Measurements from ENCODE around the gene SLC2A9.

Gene SLC2A9

DNA sequence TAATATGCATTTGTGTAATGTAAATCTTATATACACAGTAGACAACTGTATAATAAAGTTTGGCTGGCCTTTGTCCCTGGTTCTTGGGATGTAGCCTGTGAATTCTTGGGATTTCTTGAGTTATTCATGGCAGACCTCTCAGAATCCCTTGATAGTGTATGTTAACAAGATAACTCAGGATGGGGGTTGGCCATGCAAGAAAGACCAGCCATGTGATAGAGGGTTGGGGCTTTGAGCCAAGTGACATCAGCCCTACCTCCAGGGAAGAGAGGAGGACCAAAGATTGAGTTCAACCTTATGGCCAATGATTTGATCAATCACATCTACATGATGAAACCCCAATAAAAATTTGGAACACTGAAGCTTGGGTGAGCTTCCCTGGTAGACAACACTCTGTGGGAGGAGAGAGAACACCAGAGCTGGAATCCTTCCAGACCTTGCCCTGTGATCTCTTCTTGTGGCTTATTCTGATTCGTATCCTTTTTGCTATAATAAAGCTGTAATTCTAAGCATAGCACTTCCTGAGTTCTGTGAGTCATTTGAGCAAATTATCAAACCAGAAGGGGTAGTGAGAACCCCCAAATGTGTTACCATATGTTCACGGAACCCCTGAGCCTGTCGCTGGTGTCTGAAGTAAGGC is 11.3 kb downstream of the SLC2A9 start:
- Histone ChIP-seq H3K4me1 (ENCODE audit: control insufficient read depth in 2 of 2, insufficient read depth in 2 of 2, low read length in 2 of 2) (peaks cover 24 to 28% of the 10 kb centered on the region in 2 donors), H3K9me3 (ENCODE audit: control insufficient read depth in 2 of 2, low read length in 2 of 2) (no peaks in the 10 kb centered on the region), H3K9ac (ENCODE audit: low read depth in 1 of 2, low read length in 2 of 2) (no peak overlapping the region), H3K27me3 (ENCODE audit: control insufficient read depth in 2 of 2, insufficient read depth in 2 of 2, low read length in 2 of 2) (no peaks in the 10 kb centered on the region), H3K27ac (ENCODE audit: low read depth in 2 of 2, low read length in 2 of 2) (no peak overlapping the region), H3K36me3 (ENCODE audit: control insufficient read depth in 2 of 2, insufficient read depth in 2 of 2, low read length in 2 of 2) (no peaks in the 10 kb centered on the region), H3K4me3 (ENCODE audit: low read length in 2 of 2) (no peak overlapping the region)

GRCh38 chr4:10008609-10009005 is 12.7 kb downstream of the SLC2A9 start:
- no peaks in the 10 kb centered on the region for H3K27me3 ChIP-seq (ENCODE audit: control insufficient read depth in 2 of 2, insufficient read depth in 2 of 2, low read length in 2 of 2)
- peaks cover 24 to 28% of the 10 kb centered on the region in 2 donors for H3K4me1 ChIP-seq (ENCODE audit: control insufficient read depth in 2 of 2, insufficient read depth in 2 of 2, low read length in 2 of 2)
- no peak overlapping the region for H3K9ac ChIP-seq (ENCODE audit: low read depth in 1 of 2, low read length in 2 of 2)
- H3K36me3 ChIP-seq (ENCODE audit: control insufficient read depth in 2 of 2, insufficient read depth in 2 of 2, low read length in 2 of 2), result no peaks in the 10 kb centered on the region
- H3K4me3 ChIP-seq (ENCODE audit: low read length in 2 of 2), result no peak overlapping the region
- H3K9me3 ChIP-seq (ENCODE audit: control insufficient read depth in 2 of 2, low read length in 2 of 2), result no peaks in the 10 kb centered on the region
- peak overlapping the region; percentile 26 to 32 for H3K27ac ChIP-seq (ENCODE audit: low read depth in 2 of 2, low read length in 2 of 2)

DNA sequence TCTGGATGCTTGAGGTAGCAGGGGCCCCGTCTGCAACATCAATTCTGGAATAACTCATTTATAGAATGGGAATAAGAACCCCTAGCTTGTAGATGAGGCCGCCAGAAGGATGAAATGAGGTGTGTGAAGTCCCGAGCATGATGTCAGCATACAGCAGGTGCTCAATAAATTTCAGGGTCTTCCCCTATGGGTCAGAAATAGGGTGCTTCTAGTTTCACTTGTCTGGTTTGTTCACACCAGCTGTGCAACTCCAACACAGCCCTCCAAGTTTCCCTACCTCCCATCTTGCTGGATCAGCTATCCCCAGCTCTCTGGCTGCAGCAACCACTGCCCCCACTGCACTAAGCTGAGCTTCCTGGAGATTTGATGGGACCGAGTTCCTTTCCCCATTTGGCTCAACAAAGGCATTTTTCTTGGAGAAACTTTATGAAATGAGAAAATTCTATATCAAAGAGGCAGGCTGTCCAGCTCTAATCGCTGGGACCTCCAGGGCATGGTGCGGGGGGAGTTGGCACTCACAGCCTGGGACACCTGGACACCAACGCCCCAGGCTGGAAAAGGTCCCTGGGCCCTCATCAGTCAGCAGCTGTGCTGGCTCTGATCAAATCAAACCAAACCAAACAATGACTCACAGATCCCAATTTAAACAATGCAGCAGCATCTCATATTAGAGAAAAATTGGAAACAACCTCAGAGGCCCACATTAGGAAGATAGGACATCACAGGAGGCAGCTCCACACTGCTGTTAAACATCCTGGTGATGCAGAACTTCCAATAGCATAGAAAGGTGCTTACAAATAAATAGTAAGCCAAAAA is 13.3 kb downstream of the SLC2A9 start:
- Histone ChIP-seq H3K4me1 (ENCODE audit: control insufficient read depth in 2 of 2, insufficient read depth in 2 of 2, low read length in 2 of 2) (peaks cover 24 to 28% of the 10 kb centered on the region in 2 donors), H3K9me3 (ENCODE audit: control insufficient read depth in 2 of 2, low read length in 2 of 2) (no peaks in the 10 kb centered on the region)

DNA sequence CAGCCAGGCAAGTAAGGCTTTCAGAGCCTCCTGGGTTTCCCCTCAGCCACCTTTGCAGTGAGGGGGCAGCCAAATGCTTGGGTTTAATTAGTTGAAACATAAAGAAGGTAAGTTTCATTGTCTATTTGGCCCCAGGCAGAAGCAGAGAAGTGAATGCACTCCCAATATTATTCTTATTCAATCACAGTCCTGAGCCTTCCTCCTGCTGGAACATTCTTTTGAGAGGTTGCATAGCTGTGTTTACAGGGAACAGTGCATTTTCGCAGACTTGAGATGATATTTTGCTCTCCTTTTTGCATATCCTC is 13.9 kb downstream of the SLC2A9 start:
- H3K27ac ChIP-seq (ENCODE audit: low read depth in 2 of 2, low read length in 2 of 2), result peak overlapping the region; percentile 97
- no peaks in the 10 kb centered on the region for H3K36me3 ChIP-seq (ENCODE audit: control insufficient read depth in 2 of 2, insufficient read depth in 2 of 2, low read length in 2 of 2)
- no peaks in the 10 kb centered on the region for H3K9me3 ChIP-seq (ENCODE audit: control insufficient read depth in 2 of 2, low read length in 2 of 2)
- H3K9ac ChIP-seq (ENCODE audit: low read depth in 1 of 2, low read length in 2 of 2), result peak overlapping the region in 1 of 2 donors; percentile 31
- H3K27me3 ChIP-seq (ENCODE audit: control insufficient read depth in 2 of 2, insufficient read depth in 2 of 2, low read length in 2 of 2), result no peaks in the 10 kb centered on the region
- peak overlapping the region in 1 of 2 donors; percentile 8 for H3K4me3 ChIP-seq (ENCODE audit: low read length in 2 of 2)
- peaks cover 24 to 28% of the 10 kb centered on the region in 2 donors for H3K4me1 ChIP-seq (ENCODE audit: control insufficient read depth in 2 of 2, insufficient read depth in 2 of 2, low read length in 2 of 2)

More for the DNA sequence above, 13.3 kb downstream of the SLC2A9 start:
- Histone ChIP-seq H3K27ac (ENCODE audit: low read depth in 2 of 2, low read length in 2 of 2) (peak overlapping the region; percentile 97), H3K36me3 (ENCODE audit: control insufficient read depth in 2 of 2, insufficient read depth in 2 of 2, low read length in 2 of 2) (no peaks in the 10 kb centered on the region), H3K4me3 (ENCODE audit: low read length in 2 of 2) (peak overlapping the region in 1 of 2 donors; percentile 8), H3K27me3 (ENCODE audit: control insufficient read depth in 2 of 2, insufficient read depth in 2 of 2, low read length in 2 of 2) (no peaks in the 10 kb centered on the region), H3K9ac (ENCODE audit: low read depth in 1 of 2, low read length in 2 of 2) (no peak overlapping the region)

DNA sequence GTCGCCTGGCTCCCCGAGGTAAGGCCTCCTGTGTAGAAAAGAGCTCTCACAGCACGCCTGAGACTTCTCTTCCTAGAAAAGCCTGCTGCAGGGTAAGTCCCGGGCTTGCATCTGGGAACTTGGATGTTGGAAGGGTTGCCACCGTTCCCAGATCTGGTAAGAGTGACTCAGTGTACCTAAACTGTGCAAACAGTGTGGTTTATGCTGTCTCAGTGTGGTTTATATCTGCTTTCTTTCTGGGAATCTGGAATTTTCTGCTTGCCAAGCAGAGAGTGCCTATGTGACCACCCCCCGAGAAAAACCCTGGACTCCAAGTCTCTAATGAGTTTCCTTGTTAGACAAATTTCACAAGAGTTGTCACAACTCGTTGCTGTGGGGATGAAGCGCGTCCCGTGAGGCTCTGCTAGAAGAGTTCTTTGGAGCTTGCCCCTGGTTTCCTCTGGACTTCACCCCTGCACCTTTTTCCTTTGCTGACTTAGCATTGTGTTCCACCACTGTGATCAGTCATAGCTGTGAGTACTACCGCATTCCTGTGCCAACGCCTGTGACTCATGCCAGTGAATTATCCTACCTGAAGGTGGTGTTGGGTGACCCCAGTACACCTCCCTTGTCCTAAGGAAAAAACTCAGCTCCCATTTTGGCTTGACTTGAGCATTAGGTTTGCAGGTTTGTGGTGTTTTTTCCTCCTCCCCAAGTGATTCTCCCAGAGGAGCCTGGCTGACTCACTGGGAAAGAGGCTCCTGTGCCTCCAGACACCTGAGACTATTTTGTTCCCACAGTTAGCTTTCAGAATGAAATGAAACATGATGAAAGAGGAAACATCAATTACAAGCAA is 14.5 kb downstream of the SLC2A9 start:
- no peaks in the 10 kb centered on the region for H3K9me3 ChIP-seq (ENCODE audit: control insufficient read depth in 2 of 2, low read length in 2 of 2)
- H3K4me3 ChIP-seq (ENCODE audit: low read length in 2 of 2), result peak overlapping the region; percentile 54 to 63
- H3K9ac ChIP-seq (ENCODE audit: low read depth in 1 of 2, low read length in 2 of 2), result peak overlapping the region; percentile 61 to 72
- peaks cover 24 to 28% of the 10 kb centered on the region in 2 donors for H3K4me1 ChIP-seq (ENCODE audit: control insufficient read depth in 2 of 2, insufficient read depth in 2 of 2, low read length in 2 of 2)
- H3K27me3 ChIP-seq (ENCODE audit: control insufficient read depth in 2 of 2, insufficient read depth in 2 of 2, low read length in 2 of 2), result no peaks in the 10 kb centered on the region
- no peaks in the 10 kb centered on the region for H3K36me3 ChIP-seq (ENCODE audit: control insufficient read depth in 2 of 2, insufficient read depth in 2 of 2, low read length in 2 of 2)
- peak overlapping the region; percentile 97 for H3K27ac ChIP-seq (ENCODE audit: low read depth in 2 of 2, low read length in 2 of 2)

DNA sequence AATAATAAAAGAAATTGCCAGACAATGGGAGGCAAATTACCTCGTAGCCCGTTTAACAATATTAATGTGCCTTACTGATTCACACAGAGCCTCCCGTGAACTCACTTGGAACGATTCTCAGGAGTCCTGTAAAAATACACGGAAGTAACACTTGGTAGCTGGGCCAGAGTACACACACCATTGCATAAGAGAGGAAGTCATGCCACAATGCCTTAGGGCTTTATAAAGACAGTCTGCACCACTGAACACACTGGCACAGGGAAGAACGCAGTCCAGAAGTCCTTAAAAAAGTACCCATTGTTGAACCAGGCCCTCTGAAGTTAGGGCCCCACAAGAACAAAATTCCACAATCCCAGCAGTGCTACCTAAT is 15.1 kb downstream of the SLC2A9 start:
- Histone ChIP-seq H3K9me3 (ENCODE audit: control insufficient read depth in 2 of 2, low read length in 2 of 2) (no peaks in the 10 kb centered on the region), H3K4me3 (ENCODE audit: low read length in 2 of 2) (peak overlapping the region; percentile 54 to 63), H3K4me1 (ENCODE audit: control insufficient read depth in 2 of 2, insufficient read depth in 2 of 2, low read length in 2 of 2) (peaks cover 24 to 28% of the 10 kb centered on the region in 2 donors), H3K36me3 (ENCODE audit: control insufficient read depth in 2 of 2, insufficient read depth in 2 of 2, low read length in 2 of 2) (no peaks in the 10 kb centered on the region), H3K9ac (ENCODE audit: low read depth in 1 of 2, low read length in 2 of 2) (peak overlapping the region; percentile 61 to 72), H3K27me3 (ENCODE audit: control insufficient read depth in 2 of 2, insufficient read depth in 2 of 2, low read length in 2 of 2) (no peaks in the 10 kb centered on the region), H3K27ac (ENCODE audit: low read depth in 2 of 2, low read length in 2 of 2) (peak overlapping the region; percentile 97)

GRCh38 chr4:10005632-10006031 is 15.7 kb downstream of the SLC2A9 start:
- Histone ChIP-seq H3K4me3 (ENCODE audit: low read length in 2 of 2) (peak overlapping the region in 1 of 2 donors; percentile 46), H3K27me3 (ENCODE audit: control insufficient read depth in 2 of 2, insufficient read depth in 2 of 2, low read length in 2 of 2) (no peaks in the 10 kb centered on the region), H3K36me3 (ENCODE audit: control insufficient read depth in 2 of 2, insufficient read depth in 2 of 2, low read length in 2 of 2) (no peaks in the 10 kb centered on the region), H3K9ac (ENCODE audit: low read depth in 1 of 2, low read length in 2 of 2) (peak overlapping the region in 1 of 2 donors; percentile 72), H3K4me1 (ENCODE audit: control insufficient read depth in 2 of 2, insufficient read depth in 2 of 2, low read length in 2 of 2) (peaks cover 24 to 28% of the 10 kb centered on the region in 2 donors), H3K27ac (ENCODE audit: low read depth in 2 of 2, low read length in 2 of 2) (peak overlapping the region; percentile 97), H3K9me3 (ENCODE audit: control insufficient read depth in 2 of 2, low read length in 2 of 2) (no peaks in the 10 kb centered on the region)

GRCh38 chr4:10003666-10004065 is 17.6 kb downstream of the SLC2A9 start:
- H3K27me3 ChIP-seq (ENCODE audit: control insufficient read depth in 2 of 2, insufficient read depth in 2 of 2, low read length in 2 of 2), result no peaks in the 10 kb centered on the region
- no peak overlapping the region for H3K27ac ChIP-seq (ENCODE audit: low read depth in 2 of 2, low read length in 2 of 2)
- H3K4me1 ChIP-seq (ENCODE audit: control insufficient read depth in 2 of 2, insufficient read depth in 2 of 2, low read length in 2 of 2), result peaks cover 24 to 28% of the 10 kb centered on the region in 2 donors
- H3K36me3 ChIP-seq (ENCODE audit: control insufficient read depth in 2 of 2, insufficient read depth in 2 of 2, low read length in 2 of 2), result no peaks in the 10 kb centered on the region
- H3K9ac ChIP-seq (ENCODE audit: low read depth in 1 of 2, low read length in 2 of 2), result no peak overlapping the region
- no peak overlapping the region for H3K4me3 ChIP-seq (ENCODE audit: low read length in 2 of 2)
- H3K9me3 ChIP-seq (ENCODE audit: control insufficient read depth in 2 of 2, low read length in 2 of 2), result no peaks in the 10 kb centered on the region

GRCh38 chr4:10002278-10002677 is 19.0 kb downstream of the SLC2A9 start:
- Histone ChIP-seq H3K4me1 (ENCODE audit: control insufficient read depth in 2 of 2, insufficient read depth in 2 of 2, low read length in 2 of 2) (peaks cover 15 to 20% of the 10 kb centered on the region in 2 donors), H3K9me3 (ENCODE audit: control insufficient read depth in 2 of 2, low read length in 2 of 2) (no peaks in the 10 kb centered on the region), H3K36me3 (ENCODE audit: control insufficient read depth in 2 of 2, insufficient read depth in 2 of 2, low read length in 2 of 2) (no peaks in the 10 kb centered on the region), H3K9ac (ENCODE audit: low read depth in 1 of 2, low read length in 2 of 2) (no peak overlapping the region), H3K27ac (ENCODE audit: low read depth in 2 of 2, low read length in 2 of 2) (no peak overlapping the region), H3K27me3 (ENCODE audit: control insufficient read depth in 2 of 2, insufficient read depth in 2 of 2, low read length in 2 of 2) (no peaks in the 10 kb centered on the region), H3K4me3 (ENCODE audit: low read length in 2 of 2) (no peak overlapping the region)

- no peak overlapping the region for H3K9ac ChIP-seq (ENCODE audit: low read depth in 1 of 2, low read length in 2 of 2)
These were observed 19.5 kb downstream of the SLC2A9 start for GRCh38 chr4:10001757-10002156.

More at GRCh38 chr4:10001757-10002156, 19.5 kb downstream of the SLC2A9 start:
- no peak overlapping the region for H3K27ac ChIP-seq (ENCODE audit: low read depth in 2 of 2, low read length in 2 of 2)
- no peaks in the 10 kb centered on the region for H3K27me3 ChIP-seq (ENCODE audit: control insufficient read depth in 2 of 2, insufficient read depth in 2 of 2, low read length in 2 of 2)
- peaks cover 12 to 20% of the 10 kb centered on the region in 2 donors for H3K4me1 ChIP-seq (ENCODE audit: control insufficient read depth in 2 of 2, insufficient read depth in 2 of 2, low read length in 2 of 2)
- H3K9me3 ChIP-seq (ENCODE audit: control insufficient read depth in 2 of 2, low read length in 2 of 2), result no peaks in the 10 kb centered on the region
- no peak overlapping the region for H3K4me3 ChIP-seq (ENCODE audit: low read length in 2 of 2)
- H3K36me3 ChIP-seq (ENCODE audit: control insufficient read depth in 2 of 2, insufficient read depth in 2 of 2, low read length in 2 of 2), result no peaks in the 10 kb centered on the region
